Fibroblast of the aortic adventitia (primary cell): Measurements from ENCODE around the gene SUSD6. TPM values are rescaled to one million over a fixed set of nuclear protein-coding genes. Genes with fewer than 3 reads are reported as not detected.

ENCODE experiments used
- DNase-seq: peaks from one replicate; pipeline ENCODE4 v3.0.0-alpha.2; 2010; ENCODE audit warnings: low read depth
- H3K4me3 ChIP-seq: 2 replicates; pipeline ENCODE4 v1.5.1; 2011; ENCODE audit warnings: low read depth, mild to moderate bottlenecking, control low read depth, low read length, moderate library complexity
- total RNA-seq: library from RNA; depleted of rRNA; stranded (reverse); fragments of >200 nt; gene quantifications from 2 replicates; pipeline ENCODE4 v1.2.3, GENCODE V29; 2012; ENCODE audit warnings: low replicate concordance
- TF ChIP-seq, protein P1 (sequence below): IDR thresholded peaks from 2 replicates; pipeline ENCODE4 v1.5.1; 2011; ENCODE audit warnings: mild to moderate bottlenecking, low read length, control low read depth, inconsistent platforms; ENCODE audit not compliant: insufficient read depth

SUSD6 gene
- total RNA-seq, 1 donor = 8.0 TPM

DNA sequence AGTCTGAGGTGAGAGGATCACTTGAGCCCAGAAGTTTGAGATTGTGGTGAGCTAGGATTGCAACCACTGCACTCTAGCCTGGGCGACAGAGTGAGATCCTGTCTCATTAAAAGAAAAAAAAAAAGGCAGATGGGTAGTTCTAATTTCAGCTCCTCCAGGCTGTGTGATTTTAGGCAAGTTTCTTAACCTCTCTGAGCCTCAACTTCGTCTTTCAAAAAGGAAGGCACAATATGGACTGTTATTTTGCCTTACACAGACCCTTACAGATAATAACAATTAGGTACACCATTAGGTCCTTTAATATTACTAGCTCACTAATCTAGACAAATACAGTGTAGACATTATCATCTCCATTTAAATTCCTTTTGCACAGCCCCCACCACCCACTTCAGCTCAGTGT lies 31.9 kb upstream of the SUSD6 start:
- TF ChIP-seq, protein P1, sequence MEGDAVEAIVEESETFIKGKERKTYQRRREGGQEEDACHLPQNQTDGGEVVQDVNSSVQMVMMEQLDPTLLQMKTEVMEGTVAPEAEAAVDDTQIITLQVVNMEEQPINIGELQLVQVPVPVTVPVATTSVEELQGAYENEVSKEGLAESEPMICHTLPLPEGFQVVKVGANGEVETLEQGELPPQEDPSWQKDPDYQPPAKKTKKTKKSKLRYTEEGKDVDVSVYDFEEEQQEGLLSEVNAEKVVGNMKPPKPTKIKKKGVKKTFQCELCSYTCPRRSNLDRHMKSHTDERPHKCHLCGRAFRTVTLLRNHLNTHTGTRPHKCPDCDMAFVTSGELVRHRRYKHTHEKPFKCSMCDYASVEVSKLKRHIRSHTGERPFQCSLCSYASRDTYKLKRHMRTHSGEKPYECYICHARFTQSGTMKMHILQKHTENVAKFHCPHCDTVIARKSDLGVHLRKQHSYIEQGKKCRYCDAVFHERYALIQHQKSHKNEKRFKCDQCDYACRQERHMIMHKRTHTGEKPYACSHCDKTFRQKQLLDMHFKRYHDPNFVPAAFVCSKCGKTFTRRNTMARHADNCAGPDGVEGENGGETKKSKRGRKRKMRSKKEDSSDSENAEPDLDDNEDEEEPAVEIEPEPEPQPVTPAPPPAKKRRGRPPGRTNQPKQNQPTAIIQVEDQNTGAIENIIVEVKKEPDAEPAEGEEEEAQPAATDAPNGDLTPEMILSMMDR = no peak
- H3K4me3 ChIP-seq = no peak overlapping the region
- DNase-seq = no peak

DNA sequence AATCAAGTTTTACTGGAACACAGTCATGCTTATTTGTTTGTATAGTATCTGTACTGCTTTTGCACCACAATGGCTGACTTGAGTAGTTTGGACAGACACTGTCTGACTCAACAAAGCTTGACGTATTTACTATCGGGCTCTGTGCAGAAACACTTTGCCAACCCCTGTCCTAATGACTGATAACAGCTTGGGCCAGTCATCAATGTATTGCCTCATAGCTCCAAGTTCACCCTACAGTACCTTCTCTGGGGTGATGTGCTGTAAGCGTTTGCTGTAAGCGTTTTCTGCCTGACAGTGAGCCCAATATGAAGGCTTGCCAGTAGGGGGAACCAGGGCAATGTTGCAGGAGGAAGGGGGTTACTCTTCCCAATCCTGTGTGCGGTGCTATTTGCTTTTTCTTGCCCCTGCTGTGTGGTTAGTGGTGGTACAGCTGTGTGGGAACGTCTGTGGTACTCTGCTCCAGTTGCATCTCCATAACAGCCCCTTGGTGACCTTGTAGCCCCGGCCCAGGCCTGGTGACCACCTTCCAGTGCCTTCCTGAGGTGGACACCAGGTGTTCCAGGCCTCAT lies 31.3 kb upstream of the SUSD6 start:
- peak; percentile 99 for DNase-seq
- H3K4me3 ChIP-seq = no peak overlapping the region
- TF ChIP-seq, protein P1 = peak; percentile 91

DNA sequence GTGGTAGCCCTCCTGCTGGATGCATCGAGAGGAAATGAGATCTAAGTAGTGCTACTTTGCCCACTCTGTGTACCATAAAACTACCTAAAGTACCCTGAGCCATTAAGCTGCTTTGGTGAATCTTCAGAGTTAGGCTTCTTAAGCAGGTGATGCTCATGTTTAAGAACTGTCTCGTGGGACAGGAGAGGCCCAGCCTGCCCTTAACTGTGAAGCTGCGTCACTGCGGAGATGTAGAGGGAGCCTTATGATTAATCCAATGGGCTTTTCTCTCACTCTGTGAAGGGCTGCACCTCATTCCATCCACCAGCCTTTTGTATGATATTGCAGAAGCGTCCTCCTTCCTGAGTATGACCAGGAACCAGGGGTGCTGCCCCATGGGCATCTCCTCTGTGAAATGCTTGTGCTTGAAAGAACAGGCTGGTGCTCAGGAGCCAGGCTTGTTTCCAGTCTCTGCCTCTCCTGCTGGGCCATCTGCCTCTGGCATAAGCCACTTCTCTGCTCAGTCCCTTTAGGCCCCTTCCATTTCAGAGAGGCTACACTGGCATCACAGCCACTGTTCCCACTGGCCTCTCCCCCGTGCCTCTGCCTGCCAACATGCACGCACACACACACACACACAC lies 30.0 kb upstream of the SUSD6 start:
- DNase-seq = no peak
- TF ChIP-seq, protein P1 = no peak
- H3K4me3 ChIP-seq = no peak overlapping the region

DNA sequence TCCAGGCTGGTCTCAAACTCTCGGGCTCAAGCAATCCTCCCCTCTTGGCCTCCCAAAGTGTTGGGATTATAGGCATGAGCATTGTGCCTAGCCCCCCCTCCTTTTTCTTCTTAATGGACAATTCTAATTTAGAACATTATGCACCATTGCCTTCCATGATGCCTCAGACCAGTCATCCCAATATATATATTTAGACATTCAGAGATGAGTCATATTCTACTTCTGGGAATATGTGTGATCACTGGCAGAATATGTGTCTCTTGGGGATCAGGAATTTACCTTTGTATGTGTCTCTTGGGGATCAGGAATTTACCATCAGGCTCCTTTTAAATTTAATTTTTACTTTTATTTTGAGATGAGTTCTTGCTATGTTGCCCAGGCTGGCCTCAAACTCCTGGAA lies 29.2 kb upstream of the SUSD6 start:
- DNase-seq = peak; percentile 56
- H3K4me3 ChIP-seq = no peak overlapping the region
- TF ChIP-seq, protein P1 = no peak

DNA sequence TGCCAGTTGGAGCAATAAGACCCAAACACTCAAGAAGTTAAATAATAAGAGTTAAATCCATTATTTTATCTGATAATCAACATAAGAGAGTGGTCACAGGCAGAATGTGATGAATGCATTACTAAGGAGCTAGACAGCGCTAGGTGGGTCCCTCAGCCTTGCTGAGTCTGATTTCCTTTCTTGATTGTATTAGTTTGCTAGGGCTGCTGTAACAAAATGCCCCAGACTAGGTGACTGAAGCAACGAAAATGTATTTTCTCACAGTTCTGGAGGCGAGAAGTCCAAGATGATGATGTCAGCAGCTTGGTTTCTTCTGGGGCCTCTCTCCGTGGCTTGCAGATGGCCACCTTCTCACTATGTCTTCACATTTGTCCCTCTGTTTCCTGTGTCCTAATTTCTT lies 28.6 kb upstream of the SUSD6 start:
- TF ChIP-seq, protein P1 = no peak
- DNase-seq = no peak
- H3K4me3 ChIP-seq = no peak overlapping the region

DNA sequence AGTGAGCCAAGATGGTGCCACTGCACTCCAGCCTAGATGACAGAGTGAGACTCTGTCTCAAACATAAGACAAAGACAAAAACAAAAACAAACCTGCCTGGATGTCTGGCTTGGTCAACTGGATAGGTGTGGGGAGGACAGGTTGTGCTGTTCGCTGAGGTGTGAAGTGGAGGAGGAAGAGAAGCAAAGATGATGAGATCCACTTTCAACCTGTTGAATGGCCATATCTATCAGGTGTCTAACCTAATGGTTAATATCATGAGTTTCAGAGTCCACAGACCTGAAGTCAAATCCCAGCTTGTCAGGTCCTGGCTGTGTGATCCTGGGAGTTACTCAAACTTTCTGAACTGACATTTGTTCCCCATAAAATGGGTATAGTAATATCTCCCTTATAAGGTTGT lies 27.0 kb upstream of the SUSD6 start:
- no peak overlapping the region for H3K4me3 ChIP-seq
- TF ChIP-seq, protein P1 = no peak
- no peak for DNase-seq

DNA sequence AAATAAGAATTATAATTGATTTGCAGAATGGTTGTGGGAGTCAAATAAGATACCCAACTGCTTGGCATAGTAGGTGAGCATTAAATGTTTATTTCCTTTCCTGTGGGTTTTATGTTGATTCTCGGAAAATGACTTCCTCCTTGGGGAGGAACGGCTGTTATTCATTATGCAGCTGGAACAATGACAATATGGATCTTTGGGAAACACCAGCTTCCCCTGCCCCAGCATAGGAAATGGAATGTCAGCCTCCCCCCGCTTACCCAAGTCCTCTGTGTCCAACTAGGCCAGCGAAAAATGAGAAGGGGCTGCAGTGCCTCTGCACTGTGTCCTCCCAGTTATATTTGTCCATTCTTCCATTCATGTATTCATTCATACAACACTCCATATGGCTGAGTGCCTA lies 25.0 kb upstream of the SUSD6 start:
- TF ChIP-seq, protein P1 = no peak
- H3K4me3 ChIP-seq = no peak overlapping the region
- peak; percentile 20 for DNase-seq
